ENCODE results near the gene PGBD2.

PGBD2 gene

DNA sequence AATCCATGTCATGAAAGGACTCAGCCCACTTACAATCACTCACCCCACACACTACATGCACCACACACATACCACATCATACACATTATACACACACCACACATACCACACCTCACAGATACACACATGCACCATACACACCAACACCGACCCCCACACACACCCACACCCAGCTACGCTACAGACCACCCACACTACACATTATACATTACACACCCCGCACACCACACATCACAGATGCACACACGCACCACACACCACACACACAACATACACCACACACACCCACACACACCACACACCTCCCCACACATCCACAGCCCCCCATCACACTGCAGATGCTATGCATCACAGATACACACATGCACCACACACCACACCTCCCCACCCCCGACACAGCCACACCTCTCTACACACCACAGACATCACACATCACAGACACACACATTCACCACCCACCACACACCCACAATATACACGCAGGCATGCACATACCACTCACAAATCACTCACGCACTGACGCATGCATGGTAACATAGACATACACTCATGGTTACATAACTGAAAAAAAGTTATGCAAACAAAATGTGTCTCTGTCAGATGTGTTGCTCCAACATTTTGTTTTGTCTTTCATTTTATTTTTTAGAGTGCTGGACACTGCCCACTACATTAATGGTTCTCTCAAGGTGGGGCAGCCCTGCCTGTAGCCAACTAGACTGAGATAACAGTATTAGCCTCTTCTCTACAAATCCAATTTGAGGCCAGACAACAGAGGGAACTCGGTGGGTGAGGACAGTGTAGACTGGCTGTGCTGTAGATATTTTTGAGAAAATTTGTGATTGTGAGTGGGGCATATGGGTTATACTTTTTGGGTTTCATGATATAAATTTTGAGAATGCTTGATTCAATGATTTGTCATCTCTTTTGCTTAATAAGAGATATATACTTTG is 15.2 kb upstream of the PGBD2 start:
- Histone ChIP-seq H3K4me3 (ENCODE audit: low read depth, low read length) (no peak overlapping the region), H2AFZ (ENCODE audit: low read length, unreplicated experiment) (no peak overlapping the region), H3K4me1 (ENCODE audit: control insufficient read depth, insufficient read depth, low read length, unreplicated experiment) (no peaks in the 10 kb centered on the region), H3K27ac (ENCODE audit: low read depth, low read length) (no peak overlapping the region), H3K27me3 (ENCODE audit: insufficient read depth, low read length) (peaks cover 51% of the 10 kb centered on the region), H3K79me2 (ENCODE audit: control insufficient read depth, insufficient read depth, low read length, unreplicated experiment) (no peaks in the 10 kb centered on the region), H3K36me3 (ENCODE audit: insufficient read depth, low read length) (no peaks in the 10 kb centered on the region)

DNA sequence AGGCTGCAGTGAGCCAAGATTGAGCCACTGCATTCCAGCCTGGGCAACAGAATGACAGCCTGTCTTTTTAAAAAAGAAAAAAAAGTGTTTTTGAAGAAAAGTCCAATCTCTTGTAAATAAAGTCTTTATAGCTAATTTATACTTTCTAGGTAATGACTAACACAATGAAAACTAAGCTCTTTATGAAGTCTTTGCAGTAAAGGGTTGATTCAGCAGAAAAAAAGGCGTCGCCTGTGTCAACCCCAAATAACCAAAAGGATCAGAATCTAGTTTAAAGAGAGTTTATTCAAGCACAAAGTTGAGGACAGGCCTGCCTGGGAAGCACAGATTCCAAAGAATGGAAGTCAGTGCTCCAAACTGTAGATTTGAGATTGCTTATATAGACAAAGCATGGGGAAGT is 14.3 kb upstream of the PGBD2 start:
- Histone ChIP-seq H3K4me3 (ENCODE audit: low read depth, low read length) (no peak overlapping the region), H2AFZ (ENCODE audit: low read length, unreplicated experiment) (no peak overlapping the region), H3K27me3 (ENCODE audit: insufficient read depth, low read length) (peaks cover 57% of the 10 kb centered on the region)

DNA sequence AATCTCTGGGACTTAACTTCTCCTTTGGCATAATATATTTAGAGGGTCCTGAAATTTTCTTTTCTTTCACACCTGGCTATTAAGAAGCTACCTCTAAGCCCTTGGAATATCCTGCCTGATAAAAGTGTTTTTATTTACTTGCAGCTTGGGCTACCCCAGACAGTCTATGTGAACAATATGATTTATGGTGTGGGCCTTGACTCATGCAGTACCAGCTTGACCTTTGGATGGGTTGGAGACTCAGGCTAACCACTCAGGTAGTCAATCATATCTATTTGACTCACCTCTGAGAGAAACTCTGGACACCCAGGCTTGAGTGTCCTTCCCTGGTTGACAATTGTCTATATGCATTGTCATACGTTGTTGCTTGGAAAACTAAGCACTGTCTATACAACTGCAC is 13.4 kb upstream of the PGBD2 start:
- Histone ChIP-seq H3K4me3 (ENCODE audit: low read depth, low read length) (no peak overlapping the region), H3K79me2 (ENCODE audit: control insufficient read depth, insufficient read depth, low read length, unreplicated experiment) (no peaks in the 10 kb centered on the region), H2AFZ (ENCODE audit: low read length, unreplicated experiment) (no peak overlapping the region), H3K27ac (ENCODE audit: low read depth, low read length) (no peak overlapping the region), H3K4me1 (ENCODE audit: control insufficient read depth, insufficient read depth, low read length, unreplicated experiment) (no peaks in the 10 kb centered on the region), H3K27me3 (ENCODE audit: insufficient read depth, low read length) (peaks cover 65% of the 10 kb centered on the region), H3K36me3 (ENCODE audit: insufficient read depth, low read length) (no peaks in the 10 kb centered on the region)

More for the DNA sequence above, 14.3 kb upstream of the PGBD2 start:
- Histone ChIP-seq H3K79me2 (ENCODE audit: control insufficient read depth, insufficient read depth, low read length, unreplicated experiment) (no peaks in the 10 kb centered on the region), H3K4me1 (ENCODE audit: control insufficient read depth, insufficient read depth, low read length, unreplicated experiment) (no peaks in the 10 kb centered on the region), H3K36me3 (ENCODE audit: insufficient read depth, low read length) (no peaks in the 10 kb centered on the region), H3K27ac (ENCODE audit: low read depth, low read length) (no peak overlapping the region)

DNA sequence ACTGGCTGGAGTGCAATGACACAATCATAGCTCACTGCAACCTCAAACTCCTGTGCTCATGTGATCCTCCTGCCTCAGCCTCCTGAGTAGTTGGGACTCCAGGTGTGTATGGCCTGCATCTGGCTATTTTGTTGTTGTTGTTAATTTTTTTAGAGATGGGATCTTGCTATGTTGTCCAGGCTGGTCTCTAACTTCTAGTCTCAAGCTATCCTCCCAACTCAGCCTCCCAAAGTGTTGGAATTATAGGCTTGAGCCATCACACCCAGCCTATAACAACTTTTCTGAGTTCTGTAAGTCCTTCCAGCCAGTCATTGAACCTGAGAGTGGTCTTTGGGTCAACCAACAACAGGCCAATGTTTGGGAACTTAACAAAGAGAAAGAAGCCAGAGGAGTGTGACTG is 11.2 kb upstream of the PGBD2 start:
- Histone ChIP-seq H3K4me1 (ENCODE audit: control insufficient read depth, insufficient read depth, low read length, unreplicated experiment) (no peaks in the 10 kb centered on the region), H3K79me2 (ENCODE audit: control insufficient read depth, insufficient read depth, low read length, unreplicated experiment) (no peaks in the 10 kb centered on the region)

DNA sequence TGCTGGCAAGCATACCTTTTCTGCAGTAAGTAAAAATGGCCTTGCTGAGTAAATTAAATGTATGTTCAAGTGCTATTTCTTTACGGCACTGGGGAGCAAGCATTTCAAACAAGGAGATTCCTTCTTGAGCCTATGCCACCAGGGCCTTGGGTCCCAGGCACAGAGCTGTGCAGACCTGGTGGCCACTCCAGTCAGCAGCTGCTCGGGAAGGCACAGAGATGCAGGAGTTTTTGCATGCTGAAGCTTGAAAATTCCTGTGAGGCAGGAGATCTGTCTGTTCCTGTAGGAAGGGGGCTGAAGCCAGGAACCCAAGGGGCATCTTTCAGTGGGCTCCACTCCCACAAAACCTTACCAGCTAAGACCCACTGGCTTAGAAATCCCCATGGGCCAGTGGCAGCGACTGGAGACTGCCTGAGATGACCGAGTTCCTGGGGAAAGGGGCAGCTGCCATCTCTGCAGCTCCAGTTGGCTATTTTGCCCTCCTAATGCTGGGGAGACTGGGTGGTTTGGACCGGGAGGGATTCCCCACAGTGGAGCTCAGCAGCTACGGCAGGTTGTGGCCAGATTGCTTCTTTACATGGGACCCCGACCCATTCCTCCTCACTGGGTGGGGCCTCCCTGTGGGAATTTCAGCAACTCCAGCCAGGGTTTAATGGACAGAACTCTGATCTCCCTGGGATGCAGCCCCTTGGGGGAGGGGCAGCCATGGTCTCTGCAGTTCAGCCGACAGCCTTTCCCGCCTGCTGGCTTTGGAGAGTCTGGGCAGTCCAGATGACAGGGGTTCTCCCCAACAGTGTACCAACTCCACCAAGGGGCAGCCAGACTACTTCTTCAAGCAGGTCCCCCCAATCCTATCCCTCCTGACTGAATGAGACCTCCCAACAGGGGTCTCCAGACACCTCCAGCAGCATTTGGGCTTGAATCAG is 8.4 kb upstream of the PGBD2 start:
- peaks cover 81% of the 10 kb centered on the region for H3K27me3 ChIP-seq (ENCODE audit: insufficient read depth, low read length)
- no peaks in the 10 kb centered on the region for H3K4me1 ChIP-seq (ENCODE audit: control insufficient read depth, insufficient read depth, low read length, unreplicated experiment)
- H3K36me3 ChIP-seq (ENCODE audit: insufficient read depth, low read length), result no peaks in the 10 kb centered on the region
- H3K27ac ChIP-seq (ENCODE audit: low read depth, low read length), result no peak overlapping the region
- no peak overlapping the region for H2AFZ ChIP-seq (ENCODE audit: low read length, unreplicated experiment)
- H3K4me3 ChIP-seq (ENCODE audit: low read depth, low read length), result no peak overlapping the region
- no peaks in the 10 kb centered on the region for H3K79me2 ChIP-seq (ENCODE audit: control insufficient read depth, insufficient read depth, low read length, unreplicated experiment)

More for the DNA sequence above, 11.2 kb upstream of the PGBD2 start:
- Histone ChIP-seq H3K36me3 (ENCODE audit: insufficient read depth, low read length) (no peaks in the 10 kb centered on the region), H3K4me3 (ENCODE audit: low read depth, low read length) (no peak overlapping the region), H3K27me3 (ENCODE audit: insufficient read depth, low read length) (peaks cover 81% of the 10 kb centered on the region), H2AFZ (ENCODE audit: low read length, unreplicated experiment) (no peak overlapping the region), H3K27ac (ENCODE audit: low read depth, low read length) (no peak overlapping the region)

DNA sequence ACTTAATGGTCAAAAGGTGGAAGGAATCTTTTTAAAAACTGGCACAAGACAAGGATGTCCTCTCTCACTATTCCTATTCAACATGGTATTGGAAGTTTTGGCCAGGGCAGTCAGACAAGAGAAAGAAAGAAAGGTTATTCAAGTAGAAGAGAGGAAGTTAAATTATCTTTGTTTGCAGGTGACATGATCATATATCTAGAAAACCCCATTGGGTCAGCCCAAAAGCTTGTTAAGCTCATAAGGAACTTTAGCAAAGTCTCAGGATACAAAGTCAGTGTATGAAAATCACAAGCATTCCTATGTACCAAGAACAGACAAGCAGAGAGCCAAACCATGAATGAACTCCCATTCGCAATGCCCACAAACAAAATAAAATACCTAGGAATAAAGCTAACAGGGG is 5.4 kb upstream of the PGBD2 start:
- no peaks in the 10 kb centered on the region for H3K36me3 ChIP-seq (ENCODE audit: insufficient read depth, low read length)
- peaks cover 53% of the 10 kb centered on the region for H3K27me3 ChIP-seq (ENCODE audit: insufficient read depth, low read length)
- H3K27ac ChIP-seq (ENCODE audit: low read depth, low read length), result no peak overlapping the region
- no peak overlapping the region for H2AFZ ChIP-seq (ENCODE audit: low read length, unreplicated experiment)
- H3K4me1 ChIP-seq (ENCODE audit: control insufficient read depth, insufficient read depth, low read length, unreplicated experiment), result no peaks in the 10 kb centered on the region
- H3K4me3 ChIP-seq (ENCODE audit: low read depth, low read length), result no peak overlapping the region
- no peaks in the 10 kb centered on the region for H3K79me2 ChIP-seq (ENCODE audit: control insufficient read depth, insufficient read depth, low read length, unreplicated experiment)

DNA sequence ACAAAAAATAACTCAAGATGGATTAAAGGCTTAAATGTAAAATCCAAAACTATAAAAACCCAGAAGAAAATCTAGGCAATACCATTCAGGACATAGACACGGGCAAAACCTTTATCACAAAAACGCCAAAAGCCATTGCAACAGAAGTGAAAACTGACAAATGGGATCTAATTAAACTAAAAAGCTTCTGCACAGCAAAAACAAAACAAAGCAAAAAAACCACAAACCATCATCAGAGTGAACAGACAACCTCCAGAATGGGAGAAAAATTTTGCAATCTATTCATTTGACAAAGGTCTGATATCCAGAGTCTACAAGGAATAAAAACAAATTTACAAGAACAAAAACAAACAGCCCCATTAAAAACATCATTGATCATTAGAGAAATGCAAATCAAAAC is 4.5 kb upstream of the PGBD2 start:
- Histone ChIP-seq H3K4me1 (ENCODE audit: control insufficient read depth, insufficient read depth, low read length, unreplicated experiment) (no peaks in the 10 kb centered on the region), H3K4me3 (ENCODE audit: low read depth, low read length) (no peak overlapping the region), H3K27ac (ENCODE audit: low read depth, low read length) (no peak overlapping the region), H3K79me2 (ENCODE audit: control insufficient read depth, insufficient read depth, low read length, unreplicated experiment) (no peaks in the 10 kb centered on the region), H2AFZ (ENCODE audit: low read length, unreplicated experiment) (no peak overlapping the region), H3K36me3 (ENCODE audit: insufficient read depth, low read length) (no peaks in the 10 kb centered on the region), H3K27me3 (ENCODE audit: insufficient read depth, low read length) (peaks cover 50% of the 10 kb centered on the region)

DNA sequence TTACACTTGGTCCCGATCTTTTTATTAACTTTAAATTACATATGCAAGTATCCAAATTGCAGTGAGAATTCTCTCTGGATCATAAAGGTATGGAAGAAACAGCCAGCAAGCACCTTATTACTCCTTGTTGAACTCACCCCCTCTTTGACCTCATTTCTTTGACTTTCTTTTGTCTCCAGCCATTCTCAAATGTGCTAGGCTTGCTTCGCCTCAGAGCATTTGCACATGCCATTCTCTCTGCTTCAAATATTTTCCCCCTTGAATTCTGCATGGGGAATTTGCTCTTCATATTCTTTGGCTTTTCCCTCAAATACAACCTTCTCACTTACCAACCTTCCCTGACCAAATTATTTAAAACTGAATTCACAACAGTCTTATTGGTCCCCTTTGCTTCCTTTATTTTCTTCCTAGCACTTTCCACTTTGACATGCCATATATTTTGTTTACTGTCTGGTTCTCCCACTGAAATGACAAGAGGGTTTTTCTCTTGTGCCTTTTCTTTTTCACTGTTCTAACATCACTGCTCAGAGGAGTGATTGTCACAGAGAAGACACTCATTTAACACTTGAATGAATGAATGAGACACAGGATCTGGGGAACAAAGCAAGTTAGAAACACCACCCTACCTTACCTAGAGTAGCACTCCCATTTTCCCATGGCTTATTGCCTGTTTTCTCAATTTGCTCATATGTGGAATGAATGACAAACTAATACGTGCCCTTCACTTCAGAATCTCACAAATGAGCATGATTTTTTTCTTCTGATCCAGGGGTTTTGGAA is 1.4 kb upstream of the PGBD2 start:
- Histone ChIP-seq H3K4me1 (ENCODE audit: control insufficient read depth, insufficient read depth, low read length, unreplicated experiment) (peaks cover 6% of the 10 kb centered on the region), H3K27ac (ENCODE audit: low read depth, low read length) (no peak overlapping the region), H3K4me3 (ENCODE audit: low read depth, low read length) (no peak overlapping the region), H3K27me3 (ENCODE audit: insufficient read depth, low read length) (peaks cover 19% of the 10 kb centered on the region), H2AFZ (ENCODE audit: low read length, unreplicated experiment) (peak overlapping the region; percentile 100), H3K79me2 (ENCODE audit: control insufficient read depth, insufficient read depth, low read length, unreplicated experiment) (peaks cover 6% of the 10 kb centered on the region), H3K36me3 (ENCODE audit: insufficient read depth, low read length) (no peaks in the 10 kb centered on the region)

DNA sequence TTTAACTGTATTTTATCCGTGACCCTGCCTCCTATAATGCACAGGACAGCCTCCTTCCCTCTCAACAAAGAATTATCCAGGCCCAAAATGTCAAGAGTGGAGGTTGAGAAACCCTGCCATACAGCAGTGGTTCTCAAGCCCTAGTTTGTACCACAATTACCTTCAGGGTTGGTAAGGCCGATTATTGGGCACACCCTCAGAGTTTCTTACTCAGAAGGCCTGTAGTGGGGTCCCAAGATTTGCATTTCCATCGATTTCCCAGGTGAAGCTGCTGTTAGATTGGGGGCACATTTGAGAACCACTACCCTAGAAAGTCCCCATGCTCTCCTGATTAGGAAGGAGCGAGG is 400 bp upstream of the PGBD2 start:
- Histone ChIP-seq H3K79me2 (ENCODE audit: control insufficient read depth, insufficient read depth, low read length, unreplicated experiment) (peaks cover 6% of the 10 kb centered on the region), H3K4me3 (ENCODE audit: low read depth, low read length) (peak overlapping the region; percentile 98), H3K4me1 (ENCODE audit: control insufficient read depth, insufficient read depth, low read length, unreplicated experiment) (peaks cover 6% of the 10 kb centered on the region), H3K27me3 (ENCODE audit: insufficient read depth, low read length) (peaks cover 10% of the 10 kb centered on the region), H3K36me3 (ENCODE audit: insufficient read depth, low read length) (no peaks in the 10 kb centered on the region), H3K27ac (ENCODE audit: low read depth, low read length) (peak overlapping the region; percentile 82), H2AFZ (ENCODE audit: low read length, unreplicated experiment) (peak overlapping the region; percentile 100)

Measured in ACC112 (cell line).